SK-N-MC (cell line): ENCODE results near the gene EMP3.

Experiments
- DNase-seq: peaks from one replicate; pipeline ENCODE4 v3.0.0-alpha.2; 2011; ENCODE audit warnings: low read depth, low spot score
- H3K27ac ChIP-seq: fragments of 200-600 bp; sonication (generic); 2 replicates; pipeline ENCODE4 v1.5.1; 2016; ENCODE audit warnings: mixed run types
- H3K36me3 ChIP-seq: fragments of 200-600 bp; sonication (generic); 2 replicates; pipeline ENCODE4 v1.6.1; 2017; ENCODE audit warnings: antibody characterized with exemption, low read length, mixed read lengths; ENCODE audit not compliant: insufficient read depth
- H3K4me3 ChIP-seq: fragments of 200-600 bp; sonication (generic); 2 replicates; pipeline ENCODE4 v1.5.1; 2016
- H3K9ac ChIP-seq: fragments of 200-600 bp; sonication (generic); 2 replicates; pipeline ENCODE4 v1.8.0; 2017; ENCODE audit warnings: mixed run types, mixed read lengths; ENCODE audit not compliant: insufficient read length
- H3K9me3 ChIP-seq: fragments of 200-600 bp; sonication (generic); 2 replicates; pipeline ENCODE4 v1.6.1; 2017; ENCODE audit warnings: low read depth, mild to moderate bottlenecking, antibody characterized with exemption, low read length, moderate library complexity, mixed read lengths
- EZH2 ChIP-seq: fragments of 200-600 bp; sonication (generic); IDR thresholded peaks from one replicate; pipeline ENCODE4 v1.6.1; 2017; ENCODE audit warnings: antibody characterized with exemption
- FOXP2 ChIP-seq: optimal IDR thresholded peaks from 2 replicates; pipeline ENCODE3; 2011; ENCODE audit warnings: mild to moderate bottlenecking, moderate library complexity; ENCODE audit not compliant: insufficient read depth; ENCODE audit errors: extremely low read length, control extremely low read depth
- POLR2AphosphoS5 ChIP-seq: IDR thresholded peaks from 2 replicates; pipeline ENCODE4 v1.6.1; 2012; ENCODE audit warnings: mild to moderate bottlenecking, low read depth, low read length, borderline replicate concordance

Gene EMP3

GRCh38 chr19:48321622-48322591 is 3.4 kb upstream of the EMP3 start:
- Histone ChIP-seq H3K9me3 (no peaks in the 10 kb centered on the region), H3K9ac (peak overlapping the region; percentile 91), H3K36me3 (no peaks in the 10 kb centered on the region), H3K27ac (peak overlapping the region; percentile 99), H3K4me3 (peak overlapping the region; percentile 98)
- TF ChIP-seq FOXP2 = no peak
- TF ChIP-seq POLR2AphosphoS5 = peak; percentile 82
- DNase-seq = peak; percentile 86

- Histone ChIP-seq H3K36me3 (peaks cover 34% of the 10 kb centered on the region), H3K9ac (no peak overlapping the region), H3K27ac (peak overlapping the region; percentile 64; the same call in 1 of the 2 replicates), H3K4me3 (no peak overlapping the region), H3K9me3 (no peaks in the 10 kb centered on the region)
- no peak for DNase-seq
- no peak for TF ChIP-seq POLR2AphosphoS5
- no peak for TF ChIP-seq EZH2
- no peak for TF ChIP-seq FOXP2
Measured at GRCh38 chr19:48329167-48329891, 4.0 kb downstream of the EMP3 start.

- Histone ChIP-seq H3K9me3 (no peaks in the 10 kb centered on the region), H3K9ac (no peak overlapping the region), H3K27ac (peak overlapping the region; percentile 64; the same call in 1 of the 2 replicates), H3K4me3 (no peak overlapping the region), H3K36me3 (peaks cover 34% of the 10 kb centered on the region)
- no peak for DNase-seq
- TF ChIP-seq EZH2 (no peak), POLR2AphosphoS5 (no peak), FOXP2 (no peak)
Measured at GRCh38 chr19:48330012-48330681, 4.8 kb downstream of the EMP3 start.

GRCh38 chr19:48332351-48332661 is 7.0 kb downstream of the EMP3 start:
- Histone ChIP-seq H3K27ac (peak overlapping the region; percentile 84), H3K9ac (no peak overlapping the region), H3K4me3 (peak overlapping the region; percentile 71), H3K36me3 (peaks cover 33% of the 10 kb centered on the region), H3K9me3 (no peaks in the 10 kb centered on the region)
- no peak for TF ChIP-seq POLR2AphosphoS5
- no peak for DNase-seq

GRCh38 chr19:48332662-48333466 is 7.5 kb downstream of the EMP3 start:
- peak; percentile 90 for DNase-seq
- peak overlapping the region; percentile 71 for H3K4me3 ChIP-seq
- H3K9me3 ChIP-seq = no peaks in the 10 kb centered on the region
- H3K9ac ChIP-seq = peak overlapping the region; percentile 28
- TF ChIP-seq EZH2 (no peak), POLR2AphosphoS5 (peak; percentile 31; the same call in 1 of the 2 replicates), FOXP2 (no peak)
- H3K27ac ChIP-seq = peak overlapping the region; percentile 87
- H3K36me3 ChIP-seq = peaks cover 27% of the 10 kb centered on the region

GRCh38 chr19:48333467-48334384 is 8.4 kb downstream of the EMP3 start:
- TF ChIP-seq FOXP2 = no peak
- TF ChIP-seq EZH2 = no peak
- peak; percentile 49; the same call in 1 of the 2 replicates for TF ChIP-seq POLR2AphosphoS5
- no peak for DNase-seq
- H3K36me3 ChIP-seq = peaks cover 21% of the 10 kb centered on the region
- no peaks in the 10 kb centered on the region for H3K9me3 ChIP-seq
- H3K27ac ChIP-seq = peak overlapping the region; percentile 87
- peak overlapping the region; percentile 71 for H3K4me3 ChIP-seq
- peak overlapping the region; percentile 28 for H3K9ac ChIP-seq

GRCh38 chr19:48338253-48338755 is 13.0 kb downstream of the EMP3 start:
- DNase-seq = no peak
- H3K36me3 ChIP-seq = no peaks in the 10 kb centered on the region
- no peak overlapping the region for H3K4me3 ChIP-seq
- no peaks in the 10 kb centered on the region for H3K9me3 ChIP-seq
- no peak overlapping the region for H3K9ac ChIP-seq
- TF ChIP-seq FOXP2 = no peak
- no peak for TF ChIP-seq EZH2
- TF ChIP-seq POLR2AphosphoS5 = no peak
- H3K27ac ChIP-seq = no peak overlapping the region
